ENCODE measurements around the gene HIBCH. TPM values are rescaled to one million over a fixed set of nuclear protein-coding genes. Genes with fewer than 3 reads are reported as not detected.

Gene HIBCH
- total and polyA plus RNA-seq, 2 of the 4 experiments (the other 2 are of a cell fraction): 8.8 to 11.9 TPM

GRCh38 chr2:190351955-190352354 lies 32.3 kb upstream of the HIBCH start:
- Histone ChIP-seq H4K20me1 (ENCODE audit: insufficient read depth, low read length) (0 out of 2 replicates have a peak, but pooled peaks cover 6% of the 10 kb centered on the region), H3K27ac (ENCODE audit: insufficient read depth, low read length) (no peak overlapping the region), H3K14ac (replicated peaks; ENCODE audit: low read depth, low read length) (no peak overlapping the region), H3K9me1 (ENCODE audit: insufficient read depth, low read length) (peaks cover 23% of the 10 kb centered on the region), H2BK15ac (ENCODE audit: low read depth, low read length) (no peak overlapping the region), H3K56ac (ENCODE audit: extremely low read depth, insufficient read depth, low read length) (no peak overlapping the region), H3K9me3 (ENCODE audit: control insufficient read depth, insufficient read depth, low read length) (no peaks in the 10 kb centered on the region), H3K79me1 (ENCODE audit: low read depth in 1 of 2, low read length in 2 of 2) (peaks cover 12 to 47% of the 10 kb centered on the region in 2 experiments), H2AK5ac (ENCODE audit: low read depth, low read length) (no peak overlapping the region), H3K36me3 (ENCODE audit: control insufficient read depth, insufficient read depth, low read length) (no peaks in the 10 kb centered on the region), H2AK9ac (replicated peaks; ENCODE audit: low read depth, low read length, poor library complexity) (no peak overlapping the region), H3K4me1 (ENCODE audit: control insufficient read depth, insufficient read depth, low read length) (peaks cover 4% of the 10 kb centered on the region; the same call in 1 of the 2 replicates), H3K4me3 (ENCODE audit: insufficient read depth, low read depth, low read length) (no peak overlapping the region), H3K4me2 (ENCODE audit: low read depth, low read length) (no peak overlapping the region), H3K27me3 (ENCODE audit: control insufficient read depth, insufficient read depth, low read length) (no peaks in the 10 kb centered on the region), H4K91ac (ENCODE audit: insufficient read depth, low read depth, low read length) (no peak overlapping the region), H4K8ac (ENCODE audit: low read depth in 2 of 2, low read length in 2 of 2) (no peak overlapping the region), H2BK20ac (ENCODE audit: low read depth, low read length) (no peak overlapping the region), H2AFZ (replicated peaks; ENCODE audit: low read length, poor library complexity) (no peak overlapping the region), H2BK120ac (ENCODE audit: low read depth, low read length) (no peak overlapping the region), H3K23ac (ENCODE audit: low read depth, low read length) (peak overlapping the region; percentile 49; the same call in 1 of the 2 replicates), H4K5ac (ENCODE audit: low read depth, low read length) (no peak overlapping the region), H2BK5ac (ENCODE audit: low read depth, low read length, poor library complexity, severe bottlenecking) (no peak overlapping the region), H3K18ac (ENCODE audit: low read depth, low read length) (no peak overlapping the region), H3K9ac (ENCODE audit: low read depth, low read length) (no peak overlapping the region), H3K4ac (ENCODE audit: low read depth, low read length) (no peak overlapping the region)
- in situ Hi-C loops (cut with MboI; ENCODE audit: low sequenced_read_pairs): no loop called here
- ChIA-PET CTCF (no interaction called here), POLR2A (ENCODE audit: unreplicated experiment) (no interaction called here)
- no TSS peak for BruUV-seq (replicated peaks)
- dilution Hi-C loops (cut with HindIII; ENCODE audit: low sequenced_read_pairs, unreplicated experiment): no loop called here
- ATAC-seq (ENCODE audit: low read depth) (no peak), DNase-seq (no peak)
- TF ChIP-seq RCOR1 (IDR thresholded peaks at IDR 0.05; ENCODE audit: insufficient replicate concordance, low read length) (no peak), RAD21 (IDR thresholded peaks at IDR 0.05; ENCODE audit: low read length) (no peak), FOS (IDR thresholded peaks at IDR 0.05; ENCODE audit: low read depth, low read length) (no peak), POLR2A (IDR thresholded peaks at IDR 0.05; ENCODE audit: low read depth, low read length) (no peak)
- intact Hi-C loops (cut with micrococcal nuclease): loop anchor here (10.0 kb wide), 1 partner anchor 453 kb away; no protein-coding TSS in a partner anchor
- WGBS, 2 experiments (ENCODE audit: extremely low coverage in 2 of 2, insufficient read length in 1 of 2): no CpG with 5 or more reads among the region's 3 CpGs
